AG20443 (cell line): ENCODE data around the gene NSD2.
A peak's percentile ranks its signal among the peaks of the same experiment; 100 is the strongest.
"Not testable (repeated sequence)": the region's sequence is repeated elsewhere in the genome, so short reads cannot be mapped to it uniquely, and the experiment has no call there.

Experiments used
- DNase-seq: peaks from one replicate; pipeline ENCODE4 v3.0.0; 2012; ENCODE audit warnings: low spot score, mixed read lengths

NSD2 gene

DNA sequence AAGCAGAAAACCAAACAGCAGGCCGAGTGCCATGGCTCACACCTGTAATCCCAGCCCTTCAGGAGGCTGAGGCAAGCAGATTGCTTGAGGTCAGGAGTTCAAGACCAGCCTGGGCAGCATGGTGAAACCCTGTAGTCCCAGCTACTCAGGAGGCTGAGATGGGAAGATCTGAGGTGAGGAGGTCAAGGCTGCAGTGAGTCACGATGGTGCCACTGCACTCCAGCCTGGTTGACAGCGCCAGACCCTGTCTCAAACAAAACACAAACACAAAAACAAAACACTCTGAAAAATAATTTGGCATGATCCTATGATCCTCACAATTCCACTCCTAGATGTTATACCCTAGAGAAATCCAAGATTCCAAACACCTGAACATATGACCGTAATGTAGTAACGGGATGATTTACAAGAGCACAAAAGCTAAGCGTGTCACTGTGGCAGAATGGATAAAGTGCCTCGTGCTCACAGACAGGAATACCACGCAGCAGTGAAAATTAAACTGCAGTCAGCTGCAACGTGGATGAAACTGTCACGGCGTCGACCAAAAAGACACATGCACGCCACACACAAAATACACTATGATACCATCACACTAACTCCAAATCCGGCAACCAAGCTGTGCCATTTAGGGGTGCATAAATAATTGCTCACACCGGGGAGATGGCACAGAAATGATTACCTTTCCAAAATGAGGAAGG is 135.9 kb downstream of the NSD2 start:
- no peak for DNase-seq

DNA sequence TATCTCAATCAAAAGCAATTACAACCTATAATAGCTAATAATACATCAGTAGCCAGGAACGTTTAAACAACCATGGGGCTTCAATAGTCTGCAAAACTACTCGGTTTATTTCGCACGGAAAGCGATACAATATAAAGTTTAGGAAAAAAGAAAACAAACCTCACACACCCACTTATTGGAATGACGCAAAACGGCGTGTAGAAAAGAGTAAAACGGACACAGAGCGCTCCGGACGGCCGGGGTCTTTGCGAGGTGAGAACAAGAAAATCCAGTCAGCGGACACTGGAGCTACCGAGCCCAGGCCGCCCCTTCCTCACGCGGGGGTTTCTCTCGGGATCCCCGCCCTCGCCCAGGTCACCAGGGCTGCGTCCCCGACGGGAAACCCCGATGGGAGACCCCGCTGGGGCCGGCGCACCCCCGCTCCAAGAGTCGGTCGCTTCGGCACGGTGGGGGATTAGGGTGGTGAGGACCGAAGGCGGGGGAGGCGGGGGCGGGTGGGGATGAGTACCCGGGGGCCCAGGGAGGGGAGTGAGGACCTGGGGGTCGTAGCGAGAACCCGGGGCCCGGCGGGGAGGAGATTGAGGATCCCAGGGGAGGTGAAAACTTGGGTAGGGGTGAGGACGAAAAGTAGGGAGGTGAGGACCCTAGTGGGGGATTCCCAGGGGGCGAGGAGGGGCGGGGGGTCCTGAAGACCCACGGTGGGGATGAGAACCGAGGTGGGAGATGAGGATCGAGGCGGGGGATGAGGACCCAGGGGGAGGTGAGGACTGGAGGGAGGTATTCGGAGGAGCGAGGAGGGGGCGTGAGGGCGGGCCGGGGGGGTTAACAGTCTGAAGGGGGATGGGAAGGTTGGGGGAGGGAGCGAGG is 136.8 kb downstream of the NSD2 start:
- peak; percentile 16 for DNase-seq

DNA sequence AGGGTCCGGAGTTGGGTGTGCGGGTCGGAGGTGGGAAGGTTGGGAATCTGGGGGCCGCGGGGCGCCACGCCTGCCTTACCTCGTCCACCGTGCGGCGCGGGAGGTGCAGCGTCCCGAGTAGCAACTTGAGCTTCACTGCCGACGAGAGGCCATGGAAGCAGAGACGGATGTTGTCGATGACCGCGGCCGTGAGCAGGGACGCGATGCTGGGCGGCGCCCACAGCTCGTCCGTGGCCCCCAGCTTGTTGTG is 137.4 kb downstream of the NSD2 start:
- DNase-seq, result no peak

DNA sequence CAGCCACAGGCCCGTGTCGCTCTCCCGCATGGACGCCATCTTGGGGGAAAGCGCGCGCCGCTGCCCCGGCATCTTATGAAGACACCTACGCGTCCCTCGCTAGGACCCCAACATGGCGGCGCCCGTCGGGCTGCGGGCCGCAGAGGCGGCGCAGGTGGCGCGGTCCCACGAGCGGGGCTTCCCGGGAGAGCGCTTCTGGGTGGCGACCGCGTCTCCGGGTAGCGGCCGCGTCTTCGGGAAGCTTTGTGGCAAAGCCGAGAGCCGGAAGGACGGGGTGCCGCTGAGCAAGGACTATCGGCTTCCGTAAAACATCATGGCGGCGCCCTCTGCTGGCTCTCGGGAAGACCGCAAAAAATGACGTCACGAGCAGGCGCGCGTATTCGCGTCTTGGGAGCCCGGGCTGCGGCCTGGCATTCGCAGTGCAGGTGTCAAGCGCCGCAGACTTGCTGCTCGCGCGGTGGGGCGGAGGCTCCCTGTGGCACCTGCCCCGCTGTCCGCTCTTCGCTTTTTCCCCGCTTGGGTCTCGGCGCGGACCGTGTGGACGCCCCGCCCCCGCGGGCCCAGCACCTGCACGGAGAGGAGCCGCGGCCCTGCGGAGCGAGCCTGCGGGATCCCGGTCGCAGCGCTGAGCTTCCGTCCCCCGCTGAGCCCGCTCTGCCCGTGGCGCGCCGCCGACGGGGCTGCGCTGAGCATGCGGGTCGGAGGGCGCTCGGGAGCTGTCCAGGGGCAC is 137.9 kb downstream of the NSD2 start, which contains the start of gene NELFA:
TSS of gene NELFA (minus strand) at position 54 of the 730 bp plus-strand sequence. CDS start at position 39, 15 bp downstream.
- DNase-seq, result peak; percentile 96

DNA sequence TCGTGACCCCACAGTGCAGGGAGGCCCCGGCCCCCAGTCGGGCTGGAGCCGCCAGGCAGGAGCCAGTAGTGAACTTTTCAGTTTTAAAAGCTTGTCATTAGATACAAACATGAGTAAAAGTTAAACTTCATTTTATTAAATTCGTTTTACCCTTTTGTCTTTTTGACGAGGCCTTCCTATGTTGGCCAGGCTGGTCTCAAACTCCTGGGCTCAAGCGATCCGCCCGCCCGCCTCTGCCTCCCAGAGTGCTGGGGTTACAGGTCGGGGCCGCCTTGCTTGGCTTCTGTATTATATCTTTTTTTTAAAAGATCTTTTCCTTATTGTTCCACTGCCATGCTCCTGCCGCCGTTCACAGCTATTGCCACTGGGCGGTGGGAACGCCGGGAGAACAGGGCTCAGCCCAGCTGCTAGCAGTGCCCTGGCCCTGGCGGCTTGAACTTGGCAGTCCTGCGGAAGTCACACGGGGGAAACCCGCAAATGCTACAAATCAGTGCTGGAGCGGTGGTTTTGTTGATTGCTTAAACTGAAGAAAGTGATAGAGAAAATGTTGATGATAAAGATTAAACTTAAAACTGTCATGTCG is 138.5 kb downstream of the NSD2 start:
- DNase-seq, result peak; percentile 83

DNA sequence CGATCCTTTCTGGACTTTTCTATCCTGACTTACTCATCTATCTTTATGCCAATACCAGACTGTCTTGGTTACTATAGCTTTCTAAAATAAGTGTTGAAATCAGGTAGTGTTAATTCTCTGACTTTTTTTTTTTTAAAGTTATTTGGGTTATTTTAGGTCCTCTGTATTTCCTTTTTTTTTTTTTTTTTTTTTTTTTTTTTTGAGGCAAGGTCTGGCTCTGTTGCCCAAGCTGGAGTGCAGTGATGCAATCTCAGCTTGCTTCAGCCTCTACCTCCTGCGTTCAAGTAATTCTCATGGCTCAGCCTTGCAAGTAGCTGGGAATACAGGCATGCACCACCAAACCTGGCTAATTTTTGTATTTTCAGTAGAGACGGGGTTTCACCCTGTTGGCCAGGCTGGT is 140.4 kb downstream of the NSD2 start:
- no peak for DNase-seq

GRCh38 chr4:2015008-2015407 is 143.8 kb downstream of the NSD2 start:
- DNase-seq, result no peak

GRCh38 chr4:2021358-2022018 is 150.3 kb downstream of the NSD2 start:
- not testable (repeated sequence) for DNase-seq

GRCh38 chr4:2024683-2025082 is 153.5 kb downstream of the NSD2 start:
- DNase-seq, result peak; percentile 52

- no peak for DNase-seq
Measured at GRCh38 chr4:2025817-2026216, 154.6 kb downstream of the NSD2 start.

- DNase-seq, result not testable (repeated sequence)
Measured at GRCh38 chr4:2027120-2027519, 155.9 kb downstream of the NSD2 start.

DNA sequence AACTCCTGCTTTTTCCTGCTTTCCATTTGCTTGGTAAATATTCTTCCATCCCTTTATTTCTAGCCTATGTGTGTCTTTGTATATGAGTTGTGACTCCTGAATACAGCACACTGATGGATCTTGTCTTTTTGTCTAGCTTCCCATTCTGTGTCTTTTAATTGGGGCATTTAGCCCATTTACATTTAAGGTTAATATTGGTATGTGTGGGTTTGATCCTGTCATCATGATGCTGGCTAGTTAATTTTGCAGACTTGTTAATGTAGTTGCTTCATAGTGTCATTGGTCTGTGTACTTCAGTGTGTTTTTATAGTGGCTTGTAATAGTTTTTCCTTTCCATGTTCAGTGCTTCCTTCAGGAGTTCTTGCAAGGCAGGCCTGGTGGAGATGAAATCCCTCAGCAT is 160.0 kb downstream of the NSD2 start:
- DNase-seq, result not testable (repeated sequence)
